A673 (cell line): Measurements from ENCODE around the gene CHRM4. TPM values are rescaled to one million over a fixed set of nuclear protein-coding genes. Genes with fewer than 3 reads are reported as not detected.

Experiments
- BruUV-seq: library from RNA; stranded (reverse); fragments of 400-500 nt; replicated peaks from 2 replicates; lab custom pipeline; 2021; lab: Mats Ljungman, UMichigan
- CTCF ChIA-PET: fragments of 300-600 bp; sonication (Branson Sonifier 250); formaldehyde crosslinking; loops from one replicate; lab custom pipeline; 2022; ENCODE audit warnings: antibody characterized with exemption; lab: Charles Lee
- POLR2A ChIA-PET: fragments of 300-600 bp; sonication (Branson Sonifier 250); formaldehyde crosslinking; loops from one replicate; lab custom pipeline; 2022; ENCODE audit warnings: antibody characterized with exemption; ENCODE audit not compliant: low non-redundant PET; lab: Charles Lee
- DNase-seq: peaks from one replicate; pipeline ENCODE4 v3.0.0-alpha.2; 2015; ENCODE audit warnings: low spot score
- H3K27ac ChIP-seq: fragments of 200-600 bp; sonication (generic); 2 replicates; pipeline ENCODE4 v1.5.1; 2016; ENCODE audit warnings: mixed run types, low read depth, mild to moderate bottlenecking, mixed read lengths, antibody characterized with exemption, low read length; ENCODE audit not compliant: poor library complexity, severe bottlenecking
- H3K27me3 ChIP-seq: fragments of 200-600 bp; sonication (generic); replicated peaks from 2 replicates; pipeline ENCODE4 v1.6.1; 2017; ENCODE audit warnings: mixed run types, low read depth, mild to moderate bottlenecking, mixed read lengths, antibody characterized with exemption, low read length; ENCODE audit not compliant: insufficient read depth, poor library complexity
- H3K36me3 ChIP-seq: fragments of 200-600 bp; sonication (generic); 2 replicates; pipeline ENCODE4 v1.6.1; 2016; ENCODE audit warnings: mixed run types, mild to moderate bottlenecking, mixed read lengths, antibody characterized with exemption, low read length; ENCODE audit not compliant: insufficient read depth, poor library complexity, severe bottlenecking
- H3K4me1 ChIP-seq: fragments of 200-600 bp; sonication (generic); 2 replicates; pipeline ENCODE4 v1.6.1; 2017; ENCODE audit warnings: mixed run types, mild to moderate bottlenecking, mixed read lengths, antibody characterized with exemption, low read length; ENCODE audit not compliant: insufficient read depth, poor library complexity, severe bottlenecking
- H3K4me3 ChIP-seq: fragments of 200-600 bp; sonication (generic); 2 replicates; pipeline ENCODE4 v1.5.1; 2016; ENCODE audit warnings: low read depth, mixed run types, mild to moderate bottlenecking, mixed read lengths, low read length; ENCODE audit not compliant: poor library complexity, severe bottlenecking
- H3K9me3 ChIP-seq: fragments of 200-600 bp; sonication (generic); 2 replicates; pipeline ENCODE4 v1.6.1; 2016; ENCODE audit warnings: mixed run types, low read depth, mild to moderate bottlenecking, mixed read lengths, antibody characterized with exemption, low read length; ENCODE audit not compliant: poor library complexity, severe bottlenecking
- CTCF ChIP-seq: fragments of 300-800, 200-600 bp; sonication (generic); conservative IDR thresholded peaks from 2 replicates; pipeline ENCODE4 v1.5.1; 2017; ENCODE audit warnings: low read depth, mild to moderate bottlenecking, antibody characterized with exemption, low read length, moderate library complexity, mixed read lengths
- EZH2 ChIP-seq: fragments of 200-600 bp; sonication (generic); IDR thresholded peaks from 2 replicates; pipeline ENCODE4 v1.6.1; 2017; ENCODE audit warnings: borderline replicate concordance, low read depth, mild to moderate bottlenecking, mixed read lengths, antibody characterized with exemption, low read length; ENCODE audit not compliant: poor library complexity, severe bottlenecking
- intact Hi-C: fragments of 100-400 bp; cut with micrococcal nuclease; formaldehyde crosslinking; loops from one replicate; pipeline ENCODE4 v1.10.0; 2022; ENCODE audit not compliant: unreplicated experiment
- total RNA-seq: library from RNA; stranded (reverse); gene quantifications from 2 replicates; pipeline ENCODE4 v1.2.3, GENCODE V29; 2021

The CHRM4 gene
- total RNA-seq, 1 experiment from 2014 or later = not detected

DNA sequence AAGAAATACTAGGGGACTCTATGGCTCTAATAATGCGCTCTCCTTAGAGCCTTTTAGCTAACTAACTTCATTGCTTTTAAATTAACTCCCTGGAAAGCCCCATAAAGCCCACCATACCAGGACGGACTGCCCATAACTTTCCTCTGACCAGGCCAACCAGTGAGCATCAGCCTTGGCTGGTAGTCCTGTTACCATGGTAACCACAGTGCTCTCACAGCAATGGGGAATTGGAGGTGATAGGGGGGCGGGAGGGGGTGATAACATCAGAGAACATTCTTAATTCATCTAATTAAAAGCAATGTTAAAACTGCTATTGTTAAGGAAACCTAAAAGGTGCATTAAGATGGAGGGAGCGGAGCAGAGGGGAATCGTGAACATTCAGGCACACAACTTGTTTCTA, 27.2 kb upstream of the CHRM4 start:
- peaks cover 19% of the 10 kb centered on the region for H3K4me1 ChIP-seq
- H3K4me3 ChIP-seq = no peak overlapping the region
- POLR2A ChIA-PET = interaction anchor here (0.6 to 0.7 kb wide), 2 partner anchors 12 to 73 kb away, joined by 3 read pairs; no protein-coding TSS in a partner anchor
- BruUV-seq = no TSS peak
- intact Hi-C loops = no loop called here
- no peaks in the 10 kb centered on the region for H3K9me3 ChIP-seq
- peaks cover 7% of the 10 kb centered on the region for H3K36me3 ChIP-seq
- H3K27ac ChIP-seq = no peak overlapping the region
- CTCF ChIA-PET = no interaction called here
- TF ChIP-seq EZH2 = no peak
- no peak for TF ChIP-seq CTCF
- no peaks in the 10 kb centered on the region for H3K27me3 ChIP-seq
- no peak for DNase-seq

DNA sequence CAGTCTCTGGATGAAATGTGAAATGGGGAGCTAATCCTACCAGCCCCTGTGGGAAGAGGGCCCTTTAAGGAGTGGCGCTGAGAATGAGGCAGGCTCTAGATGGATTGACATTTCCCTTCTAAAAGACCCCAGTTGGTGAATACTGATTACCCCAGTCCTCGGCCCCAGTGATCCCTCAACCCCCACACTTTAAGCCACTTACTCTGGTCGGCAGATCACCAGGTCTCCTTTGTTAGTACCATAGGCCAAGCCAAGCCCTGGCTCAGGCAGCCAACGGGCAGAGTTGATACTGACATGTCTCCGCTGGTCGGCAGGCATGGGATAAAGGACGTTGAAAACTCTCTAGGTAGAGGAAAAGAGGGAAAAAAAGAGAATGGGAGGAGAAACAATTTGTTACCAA, 26.1 kb upstream of the CHRM4 start:
- H3K9me3 ChIP-seq = no peaks in the 10 kb centered on the region
- intact Hi-C loops = no loop called here
- H3K4me1 ChIP-seq = peaks cover 19% of the 10 kb centered on the region
- no peaks in the 10 kb centered on the region for H3K27me3 ChIP-seq
- DNase-seq = no peak
- POLR2A ChIA-PET = interaction anchor here (0.6 kb wide), 1 partner anchor 892 kb away, joined by 3 read pairs; no protein-coding TSS in a partner anchor
- H3K36me3 ChIP-seq = peaks cover 7% of the 10 kb centered on the region
- TF ChIP-seq EZH2 = no peak
- TF ChIP-seq CTCF = no peak
- no peak overlapping the region for H3K4me3 ChIP-seq
- CTCF ChIA-PET = no interaction called here
- BruUV-seq = no TSS peak
- no peak overlapping the region for H3K27ac ChIP-seq

- H3K9me3 ChIP-seq = no peaks in the 10 kb centered on the region
- H3K27ac ChIP-seq = no peak overlapping the region
- intact Hi-C loops = no loop called here
- ChIA-PET POLR2A (no interaction called here), CTCF (interaction anchor here (1.4 kb wide), 1 partner anchor 22 kb away, joined by 4 read pairs; no protein-coding TSS in a partner anchor)
- DNase-seq = no peak
- H3K4me1 ChIP-seq = peaks cover 16% of the 10 kb centered on the region
- peaks cover 10% of the 10 kb centered on the region for H3K36me3 ChIP-seq
- no peak overlapping the region for H3K4me3 ChIP-seq
- BruUV-seq = no TSS peak
- no peaks in the 10 kb centered on the region for H3K27me3 ChIP-seq
- TF ChIP-seq CTCF (no peak), EZH2 (no peak)
Measured at GRCh38 chr11:46414879-46415278, 23.3 kb upstream of the CHRM4 start.
